ENCODE results near the gene OBSL1.

- TF ChIP-seq CTCF (IDR thresholded peaks at IDR 0.05; ENCODE audit: low read depth, low read length, missing input control) (no peak), GABPA (IDR thresholded peaks at IDR 0.05 in 1 of 2, conservative IDR thresholded peaks at IDR 0.05 in 1 of 2) (no peak), TAF1 (conservative IDR thresholded peaks at IDR 0.05) (no peak), YY1 (IDR thresholded peaks at IDR 0.05) (no peak), ZBTB33 (IDR thresholded peaks at IDR 0.05) (no peak), FOXA2 (IDR thresholded peaks at IDR 0.05) (no peak), RXRA (IDR thresholded peaks at IDR 0.05) (no peak), RAD21 (IDR thresholded peaks at IDR 0.05) (no peak)
- TF ChIP-seq, protein P1, sequence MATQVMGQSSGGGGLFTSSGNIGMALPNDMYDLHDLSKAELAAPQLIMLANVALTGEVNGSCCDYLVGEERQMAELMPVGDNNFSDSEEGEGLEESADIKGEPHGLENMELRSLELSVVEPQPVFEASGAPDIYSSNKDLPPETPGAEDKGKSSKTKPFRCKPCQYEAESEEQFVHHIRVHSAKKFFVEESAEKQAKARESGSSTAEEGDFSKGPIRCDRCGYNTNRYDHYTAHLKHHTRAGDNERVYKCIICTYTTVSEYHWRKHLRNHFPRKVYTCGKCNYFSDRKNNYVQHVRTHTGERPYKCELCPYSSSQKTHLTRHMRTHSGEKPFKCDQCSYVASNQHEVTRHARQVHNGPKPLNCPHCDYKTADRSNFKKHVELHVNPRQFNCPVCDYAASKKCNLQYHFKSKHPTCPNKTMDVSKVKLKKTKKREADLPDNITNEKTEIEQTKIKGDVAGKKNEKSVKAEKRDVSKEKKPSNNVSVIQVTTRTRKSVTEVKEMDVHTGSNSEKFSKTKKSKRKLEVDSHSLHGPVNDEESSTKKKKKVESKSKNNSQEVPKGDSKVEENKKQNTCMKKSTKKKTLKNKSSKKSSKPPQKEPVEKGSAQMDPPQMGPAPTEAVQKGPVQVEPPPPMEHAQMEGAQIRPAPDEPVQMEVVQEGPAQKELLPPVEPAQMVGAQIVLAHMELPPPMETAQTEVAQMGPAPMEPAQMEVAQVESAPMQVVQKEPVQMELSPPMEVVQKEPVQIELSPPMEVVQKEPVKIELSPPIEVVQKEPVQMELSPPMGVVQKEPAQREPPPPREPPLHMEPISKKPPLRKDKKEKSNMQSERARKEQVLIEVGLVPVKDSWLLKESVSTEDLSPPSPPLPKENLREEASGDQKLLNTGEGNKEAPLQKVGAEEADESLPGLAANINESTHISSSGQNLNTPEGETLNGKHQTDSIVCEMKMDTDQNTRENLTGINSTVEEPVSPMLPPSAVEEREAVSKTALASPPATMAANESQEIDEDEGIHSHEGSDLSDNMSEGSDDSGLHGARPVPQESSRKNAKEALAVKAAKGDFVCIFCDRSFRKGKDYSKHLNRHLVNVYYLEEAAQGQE (IDR thresholded peaks at IDR 0.05) = no peak
Measured at GRCh38 chr2:219570924-219571310, 422 bp downstream of the OBSL1 start.

Measured in liver (tissue), 3 donors.